NCI-H748 (cell line): ENCODE measurements around the gene FAM131C.
"Not testable (repeated sequence)": the region's sequence is repeated elsewhere in the genome, so short reads cannot be mapped to it uniquely, and the experiment has no call there.

Source experiments
- DNase-seq: peaks from one replicate; lab custom pipeline; 2025; ENCODE audit not compliant: unreplicated experiment; lab: John Stamatoyannopoulos, UW

FAM131C gene

DNA sequence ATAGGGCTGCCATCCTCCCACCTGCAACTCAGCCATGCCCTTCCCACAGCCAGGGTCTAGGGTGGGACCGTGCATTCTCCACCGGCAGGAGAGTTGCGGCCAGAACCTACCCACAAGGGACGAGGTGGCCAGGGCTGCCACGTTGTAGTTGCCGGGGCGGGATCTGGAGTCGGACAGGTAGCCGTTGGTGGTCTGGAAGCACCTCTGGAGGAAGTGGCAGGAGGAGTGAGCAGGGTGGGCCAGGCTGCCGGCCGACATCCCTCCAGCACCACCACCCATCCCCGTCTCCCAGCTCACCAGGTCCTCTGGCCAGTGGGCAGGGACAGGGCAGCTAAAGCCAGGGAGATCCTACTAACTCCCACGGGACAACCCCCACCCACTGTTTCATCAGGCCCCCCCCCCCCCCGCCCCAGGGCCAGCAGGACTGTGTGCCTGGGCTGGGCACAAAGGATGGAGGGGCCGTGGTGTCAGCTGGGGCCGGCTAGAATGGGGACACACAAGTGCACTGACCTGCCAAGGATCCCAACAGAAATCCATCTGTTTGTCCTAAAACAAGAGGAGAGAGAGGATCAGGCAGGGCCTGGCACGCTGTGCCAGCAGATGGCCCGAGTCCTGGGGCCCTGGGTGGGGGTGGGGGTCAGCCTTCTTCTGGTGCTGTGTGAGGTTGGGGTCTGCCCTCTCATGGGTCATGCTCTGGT, 11.3 kb downstream of the FAM131C start:
- DNase-seq, result not testable (repeated sequence)

- DNase-seq, result no peak
These were observed 12.2 kb downstream of the FAM131C start for GRCh38 chr1:16061266-16061665.

- not testable (repeated sequence) for DNase-seq
These were observed 14.9 kb downstream of the FAM131C start for GRCh38 chr1:16058394-16059120.

GRCh38 chr1:16057314-16057915, 16.0 kb downstream of the FAM131C start:
- DNase-seq, result not testable (repeated sequence)

DNA sequence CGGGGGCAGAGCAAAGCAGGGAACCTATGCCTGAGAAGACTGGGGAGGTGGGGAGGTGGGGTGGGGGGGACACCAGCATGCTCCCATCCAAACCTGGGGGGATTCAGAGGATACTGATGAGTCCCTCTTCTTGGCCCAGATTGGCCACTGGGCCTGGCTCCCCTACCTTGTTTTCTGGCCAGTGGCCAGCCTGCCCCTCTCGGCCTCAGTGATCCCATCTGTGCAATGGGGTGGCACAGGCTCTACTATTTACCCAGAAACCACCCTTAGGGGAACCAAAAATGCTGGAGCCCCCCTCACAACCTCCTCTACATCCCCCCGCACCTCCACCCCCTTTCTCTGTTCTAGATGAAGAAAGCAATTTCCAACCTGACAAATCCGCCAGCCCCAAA, 16.9 kb downstream of the FAM131C start:
- not testable (repeated sequence) for DNase-seq

- peak; percentile 83 for DNase-seq
These were observed 17.6 kb downstream of the FAM131C start for GRCh38 chr1:16055613-16056520.

DNA sequence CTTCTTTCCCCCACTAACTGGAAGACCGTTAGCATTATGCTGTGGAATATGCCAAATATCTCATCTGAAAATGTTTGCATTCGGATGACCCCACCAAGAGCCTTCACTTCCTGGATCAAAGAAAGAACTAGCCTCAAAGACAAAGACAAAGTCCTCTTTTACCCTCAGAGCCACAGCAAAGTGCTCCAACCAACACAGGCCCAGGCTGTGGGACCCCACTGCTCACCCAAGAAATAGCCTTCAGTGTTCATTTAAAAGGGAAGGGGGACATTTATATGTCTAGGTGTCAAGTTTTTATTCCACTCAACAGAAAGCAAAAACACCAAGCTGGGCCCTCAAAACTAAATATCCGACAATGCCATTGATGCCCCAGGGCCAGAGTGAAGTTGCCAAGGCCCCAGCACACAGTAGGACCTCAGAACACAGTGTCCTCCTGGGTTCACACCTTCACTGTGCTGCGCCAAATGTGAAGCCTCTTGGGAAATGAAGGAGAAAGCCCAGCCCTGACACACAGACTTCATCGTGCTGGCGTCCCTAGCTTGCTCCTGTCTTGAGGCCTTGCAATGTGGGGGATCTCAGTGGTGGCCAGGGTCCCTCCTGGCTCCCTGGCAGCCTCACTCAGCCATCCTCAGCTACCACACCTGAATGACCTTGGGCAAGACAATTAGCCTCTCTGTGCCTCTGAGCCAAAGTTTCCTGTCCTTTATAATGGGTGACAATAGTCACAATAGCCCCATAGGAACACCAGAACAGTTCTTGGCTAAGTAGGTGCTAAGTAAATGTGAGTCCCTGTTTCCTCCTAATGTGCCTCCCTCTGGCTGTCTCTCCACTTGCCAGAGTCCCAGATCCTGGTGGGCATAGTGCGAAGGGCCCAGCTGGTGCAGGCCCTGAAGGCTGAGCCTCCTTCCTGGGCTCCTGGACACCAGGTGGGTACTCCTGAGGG, 18.6 kb downstream of the FAM131C start:
- no peak for DNase-seq

- DNase-seq, result no peak
These were observed 19.5 kb downstream of the FAM131C start for GRCh38 chr1:16053781-16054502.

- not testable (repeated sequence) for DNase-seq
These were observed 21.5 kb downstream of the FAM131C start for GRCh38 chr1:16051949-16052348.

DNA sequence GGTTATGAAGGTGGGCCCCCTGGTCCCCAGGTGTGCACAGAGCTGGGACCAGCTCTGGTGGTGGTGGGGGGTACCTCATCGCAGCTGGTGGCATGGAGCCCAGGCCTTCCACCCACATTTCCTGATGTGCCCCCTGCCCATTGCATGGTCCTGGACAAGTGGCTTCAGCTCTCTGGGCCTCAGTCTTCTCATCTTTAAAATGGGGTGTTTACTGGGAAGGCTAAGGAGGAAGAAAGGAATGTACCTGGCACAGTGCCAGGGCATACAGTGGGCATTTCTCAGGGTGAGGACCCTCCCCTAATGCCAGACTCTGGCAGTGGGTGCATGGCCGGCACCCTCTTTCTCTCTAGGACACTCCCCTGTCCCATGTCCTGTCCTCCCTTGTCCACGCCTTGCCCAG, 22.4 kb downstream of the FAM131C start:
- DNase-seq, result no peak

- DNase-seq, result no peak
These were observed 23.1 kb downstream of the FAM131C start for GRCh38 chr1:16050328-16050727.

- DNase-seq, result no peak
These were observed 24.8 kb downstream of the FAM131C start for GRCh38 chr1:16048573-16049189.

DNA sequence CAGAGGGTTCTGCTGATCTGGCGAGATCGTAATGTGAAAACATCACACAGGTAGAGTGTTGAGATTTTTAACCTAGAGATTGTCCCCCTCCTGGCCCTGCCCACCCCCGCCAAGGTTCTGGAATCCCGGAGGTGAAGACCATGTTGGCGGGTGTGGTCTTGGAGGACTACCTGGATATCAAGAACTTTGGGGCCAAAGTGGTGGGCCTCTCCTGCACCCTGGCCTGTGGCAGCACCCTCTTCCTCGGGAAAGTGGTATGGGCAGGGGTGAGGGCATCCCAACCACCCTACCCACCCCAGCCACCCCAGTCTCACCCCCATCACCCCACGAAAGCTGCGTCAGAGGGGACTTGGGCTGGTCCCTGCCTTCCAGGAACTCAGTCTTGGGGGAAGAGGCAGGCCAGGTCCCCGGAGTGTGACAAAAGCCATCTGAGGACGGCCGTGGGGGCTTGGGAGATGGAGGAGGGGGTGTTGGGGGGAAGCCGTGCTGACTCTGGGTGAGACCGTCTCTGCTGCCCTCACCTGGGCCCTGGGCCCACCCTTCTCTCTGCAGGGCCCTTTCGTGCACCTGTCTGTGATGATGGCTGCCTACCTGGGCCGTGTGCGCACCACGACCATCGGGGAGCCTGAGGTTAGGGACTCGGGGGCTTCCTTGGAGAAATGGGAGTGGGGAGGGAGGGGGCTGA, 25.5 kb downstream of the FAM131C start:
- no peak for DNase-seq

DNA sequence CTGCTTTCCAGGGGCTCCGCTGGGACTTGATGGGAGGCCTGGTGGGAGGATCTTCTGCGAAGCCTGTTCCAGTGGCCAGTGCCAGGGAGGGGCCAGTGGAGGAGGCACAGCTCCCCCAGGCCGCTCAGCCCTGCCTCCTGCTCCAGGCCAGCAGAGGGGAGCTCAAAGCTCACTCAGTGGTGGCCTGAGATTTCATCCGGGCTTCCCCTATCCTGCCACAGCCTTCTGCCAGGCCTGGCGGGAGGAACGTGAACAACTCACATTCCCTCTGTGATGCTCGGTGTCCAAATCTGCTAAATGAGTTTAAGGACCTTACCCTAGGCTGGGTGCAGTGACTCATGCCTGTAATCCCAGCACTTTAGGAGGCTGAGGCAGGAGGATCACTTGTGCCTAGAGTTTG, 26.6 kb downstream of the FAM131C start:
- DNase-seq, result no peak

GRCh38 chr1:16043950-16044349, 29.5 kb downstream of the FAM131C start:
- DNase-seq, result no peak

- DNase-seq, result peak; percentile 17
These were observed 29.9 kb downstream of the FAM131C start, which contains the start of gene CLCNKB for GRCh38 chr1:16043521-16043920. Gene CLCNKB, plus strand, starts transcription at chr1:16043782. Its CDS starts 711 bp downstream, at chr1:16044493.

DNA sequence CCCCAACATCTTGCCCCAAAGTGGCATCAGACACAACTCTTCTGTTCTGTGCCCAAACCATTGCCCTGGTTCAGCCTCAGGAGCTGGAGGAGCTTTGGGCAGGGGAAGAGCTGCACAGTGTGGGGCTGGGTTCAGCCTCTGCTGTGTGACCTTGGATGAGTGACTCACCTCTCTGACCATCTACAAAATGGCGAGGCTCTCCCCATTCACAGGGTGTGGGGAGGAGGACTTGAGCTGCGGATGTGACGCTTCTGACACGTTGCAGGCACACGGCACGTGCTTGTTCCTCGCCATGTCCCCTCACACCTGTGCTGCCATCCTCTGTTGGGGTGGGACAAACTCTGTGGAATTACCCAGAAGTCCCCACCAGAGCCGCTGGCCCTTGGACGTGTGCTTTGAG, 30.8 kb downstream of the FAM131C start:
- not testable (repeated sequence) for DNase-seq

- DNase-seq, result no peak
These were observed 31.4 kb downstream of the FAM131C start for GRCh38 chr1:16042096-16042495.
